ENCODE results near the gene SMG1. TPM values are rescaled to one million over a fixed set of nuclear protein-coding genes. Genes with fewer than 3 reads are reported as not detected.

Gene SMG1
- total RNA-seq, 1 experiment from 2014 or later, result 72.7 TPM

DNA sequence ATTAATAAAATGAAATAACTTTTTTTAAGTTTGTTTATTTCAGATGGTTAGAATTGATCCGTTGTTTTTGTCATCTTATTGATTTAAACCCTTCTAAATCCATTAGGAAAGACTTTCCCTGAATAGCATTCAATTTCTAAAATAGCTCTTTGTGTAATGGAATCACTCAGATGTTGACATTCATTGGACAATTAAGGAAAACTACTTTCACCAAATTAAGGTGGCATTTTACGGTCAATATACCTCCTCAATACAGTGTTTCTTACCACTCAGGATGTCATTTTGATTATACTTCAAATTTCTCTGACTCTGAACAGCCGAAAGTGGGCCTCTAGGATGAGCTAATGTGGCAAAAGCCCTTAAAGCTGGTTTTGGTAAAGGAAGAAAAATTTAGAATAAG, 126.7 kb downstream of the SMG1 start:
- ChIA-PET CTCF (no interaction called here), POLR2A (interaction anchor here (8.2 kb wide), 1 partner anchor 11 kb away, joined by 190 read pairs; the partner anchor contains the start of gene RPS15A), RAD21 (ENCODE audit: low non-redundant PET in 1 of 2, low total read pairs in 2 of 2, uncharacterized antibody in 2 of 2, unreplicated experiment in 2 of 2) (no interaction called here)
- Histone ChIP-seq H3K4me3 (replicated peaks in 1 of 2; ENCODE audit: low read depth in 1 of 2, low read length in 2 of 2) (peak overlapping the region; percentile 92 to 94; a peak in 3 of 4 replicates), H4K20me1 (ENCODE audit: insufficient read depth) (peaks cover 27% of the 10 kb centered on the region; the same call in 1 of the 2 replicates), H3K79me2 (ENCODE audit: insufficient read depth, low read length) (peaks cover 69% of the 10 kb centered on the region), H2AFZ (ENCODE audit: low read depth, low read length, poor library complexity, severe bottlenecking) (no peak overlapping the region), H3K27me3 (ENCODE audit: insufficient read depth, low read length) (no peaks in the 10 kb centered on the region), H3K9me3 (ENCODE audit: control insufficient read depth in 1 of 2, insufficient read depth in 1 of 2, low read depth in 1 of 2, low read length in 2 of 2) (no peaks in the 10 kb centered on the region), H3K9me2 (ENCODE audit: insufficient read depth) (no peaks in the 10 kb centered on the region; the same call in 1 of the 2 replicates), H3K27ac (ENCODE audit: low read depth, low read length) (no peak overlapping the region), H3K36me3 (ENCODE audit: control insufficient read depth in 1 of 2, insufficient read depth in 2 of 2, low read length in 2 of 2) (peaks cover 29 to 47% of the 10 kb centered on the region in 2 experiments), H3K4me1 (ENCODE audit: control insufficient read depth in 1 of 2, insufficient read depth in 2 of 2, low read length in 2 of 2) (peaks cover 7 to 35% of the 10 kb centered on the region in 2 experiments; a peak in 3 of 4 replicates), H3K9ac (ENCODE audit: low read length) (peak overlapping the region; percentile 97), H3K4me2 (ENCODE audit: low read length) (peak overlapping the region; percentile 83)
- ATAC-seq (no peak), DNase-seq (ENCODE audit: low read depth, low spot score) (no peak)
- TF ChIP-seq ZFX (IDR thresholded peaks at IDR 0.05) (no peak), EGR1 (IDR thresholded peaks at IDR 0.05; ENCODE audit: low read depth) (no peak), YY1 (IDR thresholded peaks at IDR 0.05; ENCODE audit: extremely low read depth, insufficient replicate concordance, low read depth, low read length) (no peak), EZH2 (IDR thresholded peaks at IDR 0.05) (no peak), FOSL1 (IDR thresholded peaks at IDR 0.05; ENCODE audit: low read depth) (no peak), CEBPB (IDR thresholded peaks at IDR 0.05; ENCODE audit: low read depth) (no peak), POLR2A (IDR thresholded peaks at IDR 0.05; ENCODE audit: borderline replicate concordance, extremely low read depth, insufficient read depth, insufficient read length) (no peak)
- TF ChIP-seq, protein P1, sequence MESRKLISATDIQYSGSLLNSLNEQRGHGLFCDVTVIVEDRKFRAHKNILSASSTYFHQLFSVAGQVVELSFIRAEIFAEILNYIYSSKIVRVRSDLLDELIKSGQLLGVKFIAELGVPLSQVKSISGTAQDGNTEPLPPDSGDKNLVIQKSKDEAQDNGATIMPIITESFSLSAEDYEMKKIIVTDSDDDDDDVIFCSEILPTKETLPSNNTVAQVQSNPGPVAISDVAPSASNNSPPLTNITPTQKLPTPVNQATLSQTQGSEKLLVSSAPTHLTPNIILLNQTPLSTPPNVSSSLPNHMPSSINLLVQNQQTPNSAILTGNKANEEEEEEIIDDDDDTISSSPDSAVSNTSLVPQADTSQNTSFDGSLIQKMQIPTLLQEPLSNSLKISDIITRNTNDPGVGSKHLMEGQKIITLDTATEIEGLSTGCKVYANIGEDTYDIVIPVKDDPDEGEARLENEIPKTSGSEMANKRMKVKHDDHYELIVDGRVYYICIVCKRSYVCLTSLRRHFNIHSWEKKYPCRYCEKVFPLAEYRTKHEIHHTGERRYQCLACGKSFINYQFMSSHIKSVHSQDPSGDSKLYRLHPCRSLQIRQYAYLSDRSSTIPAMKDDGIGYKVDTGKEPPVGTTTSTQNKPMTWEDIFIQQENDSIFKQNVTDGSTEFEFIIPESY (IDR thresholded peaks at IDR 0.05; ENCODE audit: extremely low read depth, insufficient replicate concordance, low read length), result no peak
- TF ChIP-seq, protein P2, sequence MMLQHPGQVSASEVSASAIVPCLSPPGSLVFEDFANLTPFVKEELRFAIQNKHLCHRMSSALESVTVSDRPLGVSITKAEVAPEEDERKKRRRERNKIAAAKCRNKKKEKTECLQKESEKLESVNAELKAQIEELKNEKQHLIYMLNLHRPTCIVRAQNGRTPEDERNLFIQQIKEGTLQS (IDR thresholded peaks at IDR 0.05), result no peak
- TF ChIP-seq, protein P3, sequence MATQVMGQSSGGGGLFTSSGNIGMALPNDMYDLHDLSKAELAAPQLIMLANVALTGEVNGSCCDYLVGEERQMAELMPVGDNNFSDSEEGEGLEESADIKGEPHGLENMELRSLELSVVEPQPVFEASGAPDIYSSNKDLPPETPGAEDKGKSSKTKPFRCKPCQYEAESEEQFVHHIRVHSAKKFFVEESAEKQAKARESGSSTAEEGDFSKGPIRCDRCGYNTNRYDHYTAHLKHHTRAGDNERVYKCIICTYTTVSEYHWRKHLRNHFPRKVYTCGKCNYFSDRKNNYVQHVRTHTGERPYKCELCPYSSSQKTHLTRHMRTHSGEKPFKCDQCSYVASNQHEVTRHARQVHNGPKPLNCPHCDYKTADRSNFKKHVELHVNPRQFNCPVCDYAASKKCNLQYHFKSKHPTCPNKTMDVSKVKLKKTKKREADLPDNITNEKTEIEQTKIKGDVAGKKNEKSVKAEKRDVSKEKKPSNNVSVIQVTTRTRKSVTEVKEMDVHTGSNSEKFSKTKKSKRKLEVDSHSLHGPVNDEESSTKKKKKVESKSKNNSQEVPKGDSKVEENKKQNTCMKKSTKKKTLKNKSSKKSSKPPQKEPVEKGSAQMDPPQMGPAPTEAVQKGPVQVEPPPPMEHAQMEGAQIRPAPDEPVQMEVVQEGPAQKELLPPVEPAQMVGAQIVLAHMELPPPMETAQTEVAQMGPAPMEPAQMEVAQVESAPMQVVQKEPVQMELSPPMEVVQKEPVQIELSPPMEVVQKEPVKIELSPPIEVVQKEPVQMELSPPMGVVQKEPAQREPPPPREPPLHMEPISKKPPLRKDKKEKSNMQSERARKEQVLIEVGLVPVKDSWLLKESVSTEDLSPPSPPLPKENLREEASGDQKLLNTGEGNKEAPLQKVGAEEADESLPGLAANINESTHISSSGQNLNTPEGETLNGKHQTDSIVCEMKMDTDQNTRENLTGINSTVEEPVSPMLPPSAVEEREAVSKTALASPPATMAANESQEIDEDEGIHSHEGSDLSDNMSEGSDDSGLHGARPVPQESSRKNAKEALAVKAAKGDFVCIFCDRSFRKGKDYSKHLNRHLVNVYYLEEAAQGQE (IDR thresholded peaks at IDR 0.05; ENCODE audit: low read depth), result no peak
- no TSS peak for BruUV-seq (replicated peaks)
- intact Hi-C loops (cut with micrococcal nuclease), result no loop called here

All from HCT116 (cell line).